Progenitor cell of endocrine pancreas (in vitro differentiated cells): ENCODE results near the gene CR1. TPM values are rescaled to one million over a fixed set of nuclear protein-coding genes. Genes with fewer than 3 reads are reported as not detected.

Source experiments
- DNase-seq: peaks from one replicate; pipeline ENCODE4 v3.0.0; 2021; ENCODE audit warnings: low spot score; ENCODE audit not compliant: unreplicated experiment
- H3K27ac Mint-ChIP-seq: 2 replicates; pipeline ENCODE4 v1.8.0; 2021; ENCODE audit warnings: mild to moderate bottlenecking, moderate library complexity, mixed read lengths
- H3K27me3 Mint-ChIP-seq: 2 replicates; pipeline ENCODE4 v1.8.0; 2021; ENCODE audit warnings: mixed read lengths
- H3K36me3 Mint-ChIP-seq: 2 replicates; pipeline ENCODE4 v1.8.0; 2022; ENCODE audit warnings: mixed read lengths; ENCODE audit not compliant: insufficient read depth
- H3K4me1 Mint-ChIP-seq: 2 replicates; pipeline ENCODE4 v1.8.0; 2021; ENCODE audit warnings: low read depth, mixed read lengths
- H3K4me3 Mint-ChIP-seq: 2 replicates; pipeline ENCODE4 v1.8.0; 2021; ENCODE audit warnings: low read depth, mild to moderate bottlenecking, moderate library complexity, mixed read lengths
- H3K9me3 Mint-ChIP-seq: 2 replicates; pipeline ENCODE4 v1.8.0; 2021; ENCODE audit warnings: low read depth, mixed read lengths
- CTCF ChIP-seq: fragments of 200-600 bp; sonication (generic); IDR thresholded peaks from one replicate; pipeline ENCODE4 v1.5.0; 2021; ENCODE audit warnings: antibody characterized with exemption, mild to moderate bottlenecking; ENCODE audit not compliant: unreplicated experiment
- total RNA-seq: library from RNA; stranded (reverse); gene quantifications from 2 replicates; pipeline ENCODE4 v1.2.1, GENCODE V29; 2021

CR1 gene
- total RNA-seq, 1 donor from 2014 or later: 0.41 TPM

GRCh38 chr1:207644166-207644851 is 148.4 kb downstream of the CR1 start:
- H3K27ac Mint-ChIP-seq: no peak overlapping the region
- no peaks in the 10 kb centered on the region for H3K27me3 Mint-ChIP-seq
- TF ChIP-seq CTCF: no peak
- H3K4me3 Mint-ChIP-seq: no peak overlapping the region
- H3K9me3 Mint-ChIP-seq: no peaks in the 10 kb centered on the region
- no peak for DNase-seq
- H3K36me3 Mint-ChIP-seq: no peaks in the 10 kb centered on the region
- H3K4me1 Mint-ChIP-seq: peaks cover 22% of the 10 kb centered on the region

GRCh38 chr1:207644852-207645634 is 149.1 kb downstream of the CR1 start, which contains the start of gene CR1L:
Gene CR1L (plus strand): TSS chr1:207645133. CDS start chr1:207645234, 101 bp downstream.
- Mint-ChIP-seq H3K4me3 (no peak within 1 kb of the TSS), H3K9me3 (no peaks in the 10 kb centered on the region), H3K36me3 (no peaks in the 10 kb centered on the region), H3K4me1 (peaks cover 26% of the 10 kb centered on the region), H3K27me3 (no peaks in the 10 kb centered on the region), H3K27ac (no peak within 1 kb of the TSS)
- no peak for DNase-seq
- TF ChIP-seq CTCF: no peak

- H3K4me3 Mint-ChIP-seq: no peak overlapping the region
- no peak overlapping the region for H3K27ac Mint-ChIP-seq
- no peaks in the 10 kb centered on the region for H3K36me3 Mint-ChIP-seq
- DNase-seq: no peak
- peaks cover 26% of the 10 kb centered on the region for H3K4me1 Mint-ChIP-seq
- H3K9me3 Mint-ChIP-seq: no peaks in the 10 kb centered on the region
- no peaks in the 10 kb centered on the region for H3K27me3 Mint-ChIP-seq
- TF ChIP-seq CTCF: no peak
These were observed 149.7 kb downstream of the CR1 start for GRCh38 chr1:207645635-207646081.

GRCh38 chr1:207646171-207646570 is 150.2 kb downstream of the CR1 start:
- no peak for TF ChIP-seq CTCF
- Mint-ChIP-seq H3K9me3 (no peaks in the 10 kb centered on the region), H3K36me3 (no peaks in the 10 kb centered on the region), H3K4me3 (no peak overlapping the region), H3K4me1 (peaks cover 26% of the 10 kb centered on the region), H3K27ac (no peak overlapping the region), H3K27me3 (no peaks in the 10 kb centered on the region)
- DNase-seq: no peak

- Mint-ChIP-seq H3K27ac (no peak overlapping the region), H3K36me3 (no peaks in the 10 kb centered on the region), H3K4me3 (no peak overlapping the region), H3K27me3 (no peaks in the 10 kb centered on the region), H3K4me1 (peaks cover 26% of the 10 kb centered on the region), H3K9me3 (no peaks in the 10 kb centered on the region)
- no peak for TF ChIP-seq CTCF
- DNase-seq: no peak
These were observed 151.1 kb downstream of the CR1 start for GRCh38 chr1:207646944-207647579.
